ENCODE measurements around the gene ESR1. TPM values are rescaled to one million over a fixed set of nuclear protein-coding genes. Genes with fewer than 3 reads are reported as not detected.
A peak's percentile ranks its signal among the peaks of the same experiment; 100 is the strongest.

ESR1 gene
- total and polyA plus RNA-seq, 4 donors = 0.05 to 16.1 (median 6.3) TPM

- WGBS = 96% methylated on average over 3 of the region's 3 CpGs
- H3K4me1 ChIP-seq (ENCODE audit: control insufficient read depth in 4 of 4, insufficient read depth in 4 of 4, low read length in 3 of 4) = no peaks in the 10 kb centered on the region
- no peak overlapping the region for H3K9ac ChIP-seq (ENCODE audit: low read depth in 1 of 2, low read length in 2 of 2)
- no peaks in the 10 kb centered on the region for H3K9me3 ChIP-seq (ENCODE audit: control insufficient read depth in 4 of 4, low read length in 3 of 4)
- TF ChIP-seq RAD21 (IDR thresholded peaks at IDR 0.05) (no peak), RXRA (IDR thresholded peaks at IDR 0.05) (no peak), MAX (IDR thresholded peaks at IDR 0.05) (no peak), HNF4A (conservative IDR thresholded peaks at IDR 0.05) (no peak), NR2F2 (IDR thresholded peaks at IDR 0.05) (no peak), FOXA2 (IDR thresholded peaks at IDR 0.05) (no peak), GABPA (IDR thresholded peaks at IDR 0.05 in 1 of 2, conservative IDR thresholded peaks at IDR 0.05 in 1 of 2) (no peak), YY1 (IDR thresholded peaks at IDR 0.05) (no peak), EGR1 (IDR thresholded peaks at IDR 0.05; ENCODE audit: low read depth in 2 of 2) (no peak), FOXA1 (IDR thresholded peaks at IDR 0.05) (no peak), REST (IDR thresholded peaks at IDR 0.05) (no peak), TAF1 (conservative IDR thresholded peaks at IDR 0.05) (no peak), HNF4G (IDR thresholded peaks at IDR 0.05) (no peak), JUND (IDR thresholded peaks at IDR 0.05) (no peak), CTCF (IDR thresholded peaks at IDR 0.05; ENCODE audit: low read depth, low read length, missing input control) (no peak), ATF3 (IDR thresholded peaks at IDR 0.05) (no peak)
- TF ChIP-seq, protein P1, sequence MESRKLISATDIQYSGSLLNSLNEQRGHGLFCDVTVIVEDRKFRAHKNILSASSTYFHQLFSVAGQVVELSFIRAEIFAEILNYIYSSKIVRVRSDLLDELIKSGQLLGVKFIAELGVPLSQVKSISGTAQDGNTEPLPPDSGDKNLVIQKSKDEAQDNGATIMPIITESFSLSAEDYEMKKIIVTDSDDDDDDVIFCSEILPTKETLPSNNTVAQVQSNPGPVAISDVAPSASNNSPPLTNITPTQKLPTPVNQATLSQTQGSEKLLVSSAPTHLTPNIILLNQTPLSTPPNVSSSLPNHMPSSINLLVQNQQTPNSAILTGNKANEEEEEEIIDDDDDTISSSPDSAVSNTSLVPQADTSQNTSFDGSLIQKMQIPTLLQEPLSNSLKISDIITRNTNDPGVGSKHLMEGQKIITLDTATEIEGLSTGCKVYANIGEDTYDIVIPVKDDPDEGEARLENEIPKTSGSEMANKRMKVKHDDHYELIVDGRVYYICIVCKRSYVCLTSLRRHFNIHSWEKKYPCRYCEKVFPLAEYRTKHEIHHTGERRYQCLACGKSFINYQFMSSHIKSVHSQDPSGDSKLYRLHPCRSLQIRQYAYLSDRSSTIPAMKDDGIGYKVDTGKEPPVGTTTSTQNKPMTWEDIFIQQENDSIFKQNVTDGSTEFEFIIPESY (IDR thresholded peaks at IDR 0.05) = no peak
- H3K27ac ChIP-seq (ENCODE audit: low read depth in 1 of 2, low read length in 2 of 2) = no peak overlapping the region
- H3K27me3 ChIP-seq (ENCODE audit: control insufficient read depth in 4 of 4, insufficient read depth in 4 of 4, low read length in 3 of 4) = no peaks in the 10 kb centered on the region
- DNase-seq (ENCODE audit: low spot score) = no peak
- H3K36me3 ChIP-seq (ENCODE audit: control insufficient read depth in 4 of 4, insufficient read depth in 3 of 4, low read depth in 1 of 4, low read length in 3 of 4) = peaks cover 3 to 35% (median 18%) of the 10 kb centered on the region in 4 donors
- H3K4me3 ChIP-seq (ENCODE audit: low read depth in 1 of 3, low read length in 3 of 3) = no peak overlapping the region
Observed at GRCh38 chr6:152118224-152118623, 310.7 kb downstream of the ESR1 start.

DNA sequence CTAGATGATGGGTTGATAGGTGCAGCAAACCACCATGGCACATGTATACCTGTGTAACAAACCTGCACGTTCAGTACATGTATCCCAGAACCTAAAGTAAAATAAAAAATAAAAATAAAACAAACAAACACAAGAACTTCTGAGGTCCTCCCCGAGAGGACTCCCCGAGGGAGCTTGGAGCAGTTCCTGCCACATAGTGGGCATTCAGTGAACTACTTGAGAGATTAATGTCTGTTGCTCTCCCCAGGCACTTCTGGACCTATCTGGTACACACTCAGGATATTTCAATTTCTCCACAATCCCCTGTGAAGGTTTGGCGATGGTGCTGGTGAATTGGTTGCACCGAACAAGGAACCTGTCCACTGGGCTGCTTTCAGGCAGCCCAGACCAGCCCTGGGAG is 311.2 kb downstream of the ESR1 start:
- Histone ChIP-seq H3K27ac (ENCODE audit: low read depth in 1 of 2, low read length in 2 of 2) (no peak overlapping the region), H3K9ac (ENCODE audit: low read depth in 1 of 2, low read length in 2 of 2) (no peak overlapping the region)
- TF ChIP-seq RXRA (IDR thresholded peaks at IDR 0.05) (no peak), ATF3 (IDR thresholded peaks at IDR 0.05) (no peak), CTCF (IDR thresholded peaks at IDR 0.05; ENCODE audit: low read depth, low read length, missing input control) (no peak), GABPA (IDR thresholded peaks at IDR 0.05 in 1 of 2, conservative IDR thresholded peaks at IDR 0.05 in 1 of 2) (no peak), JUND (IDR thresholded peaks at IDR 0.05) (no peak), RAD21 (IDR thresholded peaks at IDR 0.05) (peak in 1 of 2 donors; percentile 23)

More for the DNA sequence above, 311.2 kb downstream of the ESR1 start:
- 93% methylated on average over 5 of the region's 5 CpGs for WGBS
- no peaks in the 10 kb centered on the region for H3K9me3 ChIP-seq (ENCODE audit: control insufficient read depth in 4 of 4, low read length in 3 of 4)
- H3K27me3 ChIP-seq (ENCODE audit: control insufficient read depth in 4 of 4, insufficient read depth in 4 of 4, low read length in 3 of 4) = no peaks in the 10 kb centered on the region
- H3K4me3 ChIP-seq (ENCODE audit: low read depth in 1 of 3, low read length in 3 of 3) = no peak overlapping the region
- no peak for DNase-seq (ENCODE audit: low spot score)
- H3K36me3 ChIP-seq (ENCODE audit: control insufficient read depth in 4 of 4, insufficient read depth in 3 of 4, low read depth in 1 of 4, low read length in 3 of 4) = peaks cover 3 to 37% (median 18%) of the 10 kb centered on the region in 4 donors
- H3K4me1 ChIP-seq (ENCODE audit: control insufficient read depth in 4 of 4, insufficient read depth in 4 of 4, low read length in 3 of 4) = no peaks in the 10 kb centered on the region
